ENCODE results near the gene ARHGAP26. TPM values are rescaled to one million over a fixed set of nuclear protein-coding genes. Genes with fewer than 3 reads are reported as not detected.
"Not testable (repeated sequence)": the region's sequence is repeated elsewhere in the genome, so short reads cannot be mapped to it uniquely, and the experiment has no call there.

The ARHGAP26 gene
- polyA plus RNA-seq, 1 donor, result 14.7 TPM

DNA sequence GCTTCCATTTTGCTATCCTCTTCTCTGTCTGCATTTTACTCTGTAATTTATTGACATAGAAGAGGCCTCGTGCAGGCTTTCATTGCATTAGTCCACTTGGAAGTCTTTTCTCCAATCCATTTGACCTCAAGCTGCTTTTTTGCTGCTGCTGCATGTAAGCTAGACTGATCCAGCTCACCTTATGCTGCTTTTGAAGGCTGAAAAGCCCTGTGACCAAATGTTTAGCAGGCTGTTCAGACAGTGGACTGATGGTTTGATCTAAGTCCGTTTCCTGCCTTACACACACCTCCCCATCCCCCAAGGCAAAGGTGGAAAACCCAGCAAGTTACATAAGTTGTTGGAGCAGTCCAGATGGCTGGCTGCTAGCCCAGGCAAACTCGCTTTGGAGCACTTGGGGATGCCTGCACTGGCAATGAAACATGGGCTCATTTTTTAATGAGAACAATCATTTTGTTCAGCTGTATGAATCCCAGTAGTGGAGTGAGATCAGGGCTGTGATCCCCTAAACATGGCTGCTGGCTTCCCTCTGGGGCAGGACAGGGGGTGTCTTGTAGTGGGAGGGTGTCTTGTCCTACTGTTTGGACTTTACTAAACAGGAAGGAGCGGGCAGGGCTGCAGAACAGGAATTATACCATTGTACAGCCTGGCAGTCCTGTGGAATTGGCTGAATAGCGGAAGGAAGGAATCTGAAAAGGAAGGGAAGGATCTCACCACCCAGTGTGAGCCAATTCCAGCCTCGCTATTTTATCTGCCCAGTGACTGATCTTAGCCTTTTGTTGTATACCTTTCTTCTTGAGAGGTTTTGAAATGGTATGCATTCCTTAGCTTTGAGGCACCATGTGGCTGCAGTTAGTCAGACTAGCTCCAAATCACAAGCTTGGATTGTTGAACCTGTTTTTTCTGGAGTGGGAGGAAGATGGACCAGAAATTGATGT, 212.0 kb downstream of the ARHGAP26 start:
- DNase-seq, result peak; percentile 27

DNA sequence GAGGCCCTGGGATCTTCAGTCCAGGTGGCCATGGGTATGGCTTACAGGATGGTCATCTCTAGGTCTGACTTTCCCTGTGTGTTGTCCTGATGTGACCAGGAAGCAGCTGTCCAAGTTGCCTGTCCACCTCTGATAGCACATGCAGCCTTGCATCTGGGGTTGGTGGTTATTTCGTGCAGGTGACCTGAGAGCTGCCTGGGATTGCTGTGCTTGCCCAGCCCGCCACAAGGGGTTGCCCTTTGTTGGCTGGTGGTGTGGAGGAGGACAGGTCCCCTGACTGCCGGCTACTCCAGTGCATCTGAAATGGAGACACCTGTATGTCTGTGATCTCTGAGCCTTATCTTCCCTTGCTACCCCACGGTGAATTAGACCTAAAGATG, 212.6 kb downstream of the ARHGAP26 start:
- no peak for DNase-seq

DNA sequence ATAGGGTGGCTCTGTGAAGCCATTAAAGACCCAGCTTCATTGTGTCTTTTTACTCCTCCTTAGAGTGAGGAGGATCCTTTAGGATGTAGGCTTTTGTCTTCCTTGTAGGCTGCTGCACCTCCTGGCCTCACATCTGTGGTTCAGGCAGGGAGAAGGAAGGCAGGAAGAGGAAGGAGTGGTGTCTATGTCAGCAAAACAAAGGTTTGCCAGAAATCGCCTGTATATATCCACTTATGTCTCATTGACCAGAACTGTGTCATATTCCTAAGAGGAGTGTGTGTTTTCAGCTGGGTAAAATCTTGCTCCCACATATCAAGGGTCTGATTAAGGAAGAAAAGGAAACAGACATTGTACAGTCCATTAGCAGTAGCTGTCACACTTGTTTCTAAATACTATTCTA, 213.8 kb downstream of the ARHGAP26 start:
- no peak for DNase-seq

DNA sequence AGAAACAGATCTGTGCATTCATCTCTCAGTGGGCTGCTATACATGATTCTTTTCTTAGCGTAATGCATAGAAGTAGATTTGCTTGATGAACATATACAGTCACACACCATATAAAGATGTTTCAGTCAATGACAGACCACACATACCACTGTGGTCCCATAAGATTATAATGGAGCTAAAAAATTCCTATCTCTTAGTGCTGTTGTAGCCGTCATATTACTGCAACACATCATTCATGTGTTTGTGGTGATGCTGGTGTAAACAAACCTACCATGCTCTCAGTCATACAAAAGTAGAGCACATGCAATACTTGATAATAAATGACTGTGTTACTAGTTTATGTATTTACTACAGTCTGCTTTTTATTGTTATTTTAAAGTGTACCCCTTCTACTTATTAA, 214.3 kb downstream of the ARHGAP26 start:
- no peak for DNase-seq

DNA sequence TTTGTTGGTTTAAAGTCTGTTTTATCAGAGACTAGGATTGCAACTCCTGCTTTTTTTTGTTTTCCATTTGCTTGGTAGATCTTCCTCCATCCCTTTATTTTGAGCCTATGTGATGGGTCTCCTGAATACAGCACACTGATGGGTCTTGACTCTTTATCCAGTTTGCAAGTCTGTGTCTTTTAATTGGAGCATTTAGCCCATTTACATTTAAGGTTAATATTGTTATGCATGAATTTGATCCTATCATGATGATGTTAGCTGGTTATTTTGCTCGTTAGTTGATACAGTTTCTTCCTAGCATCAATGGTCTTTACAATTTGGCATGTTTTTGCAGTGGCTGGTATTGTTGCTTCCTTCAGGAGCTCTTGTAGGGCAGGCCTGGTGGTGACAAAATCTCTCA, 219.1 kb downstream of the ARHGAP26 start:
- DNase-seq, result not testable (repeated sequence)

DNA sequence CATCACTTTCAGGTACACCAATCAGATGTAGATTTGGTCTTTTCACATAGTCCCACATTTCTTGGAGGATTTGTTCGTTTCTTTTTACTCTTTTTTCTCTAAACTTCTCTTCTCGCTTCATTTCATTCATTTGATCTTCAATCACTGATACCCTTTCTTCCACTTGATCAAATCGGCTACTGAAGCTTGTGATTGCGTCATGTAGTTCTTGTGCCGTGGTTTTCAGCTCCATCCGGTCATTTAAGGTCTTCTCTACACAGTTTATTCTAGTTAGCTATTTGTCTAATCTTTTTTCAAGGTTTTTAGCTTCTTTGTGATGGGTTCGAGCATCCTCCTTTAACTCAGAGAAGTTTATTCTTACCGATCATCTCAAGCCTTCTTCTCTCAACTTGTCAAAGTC, 219.9 kb downstream of the ARHGAP26 start:
- DNase-seq, result not testable (repeated sequence)

DNA sequence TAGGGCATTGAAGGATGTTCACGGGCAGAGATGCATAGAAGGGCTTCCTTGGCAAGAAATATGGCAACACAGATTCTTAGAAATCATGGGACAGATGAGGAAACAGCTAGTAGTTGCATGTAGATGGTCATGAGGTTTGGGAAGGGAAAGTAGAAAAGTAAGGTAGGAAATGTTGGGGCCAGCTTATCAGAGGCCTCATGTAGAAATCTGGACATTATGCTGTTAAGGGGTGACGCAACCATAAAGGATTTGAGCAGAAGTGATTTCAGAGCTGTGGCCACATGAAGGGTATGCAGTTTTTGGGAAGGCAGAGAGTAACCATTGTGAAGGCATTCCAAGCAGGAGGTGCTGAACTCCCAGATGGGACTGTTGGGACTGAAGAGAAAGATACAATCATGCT, 224.0 kb downstream of the ARHGAP26 start:
- DNase-seq, result no peak

DNA sequence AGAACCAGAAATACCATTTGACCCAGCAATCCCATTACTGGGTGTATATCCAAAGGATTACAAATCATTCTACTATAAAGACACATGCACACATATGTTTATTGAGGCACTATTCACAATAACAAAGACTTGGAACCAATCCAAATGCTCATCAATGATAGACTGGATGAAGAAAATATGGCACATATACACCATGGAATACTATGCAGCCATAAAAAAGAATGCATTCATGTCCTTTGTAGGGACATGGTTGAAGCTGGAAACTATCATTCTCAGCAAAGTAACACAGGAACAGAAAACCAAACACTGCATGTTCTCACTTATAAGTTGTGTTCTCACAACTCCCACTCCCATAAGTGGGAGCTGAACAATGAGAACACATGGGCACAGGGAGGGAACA, 225.4 kb downstream of the ARHGAP26 start:
- DNase-seq, result not testable (repeated sequence)

DNA sequence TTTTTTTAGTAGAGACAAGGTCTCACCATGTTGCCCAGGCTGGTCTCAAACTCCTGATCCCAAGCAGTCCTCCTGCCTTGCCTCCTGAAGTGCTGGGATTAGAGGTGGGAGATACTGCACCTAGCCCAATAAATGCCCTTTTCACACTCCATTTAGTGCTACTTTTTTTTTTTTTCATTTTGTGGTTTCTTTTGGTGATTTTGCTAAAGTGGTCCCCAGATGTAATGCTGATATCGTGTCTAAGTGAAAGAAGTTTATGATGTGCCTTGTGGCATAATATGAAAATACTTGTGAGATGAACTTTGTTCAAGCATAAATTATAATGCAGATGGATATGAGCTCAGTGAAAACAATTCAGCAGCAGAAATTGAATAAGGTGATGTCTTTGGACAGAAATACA, 227.4 kb downstream of the ARHGAP26 start:
- no peak for DNase-seq

DNA sequence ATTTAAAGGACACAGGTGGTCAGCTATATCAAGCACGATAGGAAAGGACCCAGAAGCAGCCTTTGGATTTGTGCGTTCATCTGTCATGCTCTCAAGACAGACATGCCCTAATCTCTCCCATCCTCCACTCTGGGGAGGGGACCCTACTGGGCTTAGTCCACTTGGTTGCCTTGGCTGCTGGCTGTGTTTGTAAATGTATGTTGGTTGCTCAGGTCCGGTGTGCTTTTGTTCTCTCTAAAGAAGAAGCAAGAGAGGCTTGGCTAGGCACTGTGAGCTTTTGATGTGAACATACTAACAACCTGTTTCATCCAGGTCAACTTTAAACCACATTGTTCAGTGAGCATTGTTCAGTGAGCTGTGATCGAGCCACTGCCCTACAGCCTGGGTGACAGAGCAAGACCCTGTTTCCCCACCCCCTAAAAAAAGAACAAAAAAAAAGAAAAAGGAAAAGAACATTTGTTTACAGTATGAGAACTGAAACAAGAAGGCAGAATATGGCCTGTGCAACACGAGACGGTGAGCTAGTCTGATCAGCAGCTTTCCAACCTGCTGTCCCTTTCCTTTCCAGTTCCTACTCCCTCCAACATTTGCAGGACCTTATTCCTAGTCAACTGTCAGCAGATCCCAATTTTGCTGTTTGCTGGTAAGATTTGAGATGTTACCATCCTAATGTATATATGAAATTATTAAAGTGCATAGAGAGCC, 228.3 kb downstream of the ARHGAP26 start:
- DNase-seq, result no peak

DNA sequence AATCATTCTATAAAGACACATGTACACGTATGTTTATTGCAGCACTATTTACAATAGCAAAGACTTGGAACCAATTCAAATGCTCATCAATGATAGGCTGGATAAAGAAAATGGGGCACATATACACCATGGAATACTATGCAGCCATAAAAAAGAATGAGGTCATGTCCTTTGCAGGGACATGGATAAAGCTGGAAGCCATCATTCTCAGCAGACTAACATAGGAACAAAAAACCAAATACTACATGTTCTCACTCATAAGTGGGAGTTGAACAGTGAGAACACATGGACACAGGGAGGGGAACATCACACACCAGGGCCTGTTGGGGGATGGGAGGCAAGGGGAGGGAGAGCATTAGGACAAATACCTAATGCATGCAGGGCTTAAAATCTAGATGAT, 230.4 kb downstream of the ARHGAP26 start:
- not testable (repeated sequence) for DNase-seq

DNA sequence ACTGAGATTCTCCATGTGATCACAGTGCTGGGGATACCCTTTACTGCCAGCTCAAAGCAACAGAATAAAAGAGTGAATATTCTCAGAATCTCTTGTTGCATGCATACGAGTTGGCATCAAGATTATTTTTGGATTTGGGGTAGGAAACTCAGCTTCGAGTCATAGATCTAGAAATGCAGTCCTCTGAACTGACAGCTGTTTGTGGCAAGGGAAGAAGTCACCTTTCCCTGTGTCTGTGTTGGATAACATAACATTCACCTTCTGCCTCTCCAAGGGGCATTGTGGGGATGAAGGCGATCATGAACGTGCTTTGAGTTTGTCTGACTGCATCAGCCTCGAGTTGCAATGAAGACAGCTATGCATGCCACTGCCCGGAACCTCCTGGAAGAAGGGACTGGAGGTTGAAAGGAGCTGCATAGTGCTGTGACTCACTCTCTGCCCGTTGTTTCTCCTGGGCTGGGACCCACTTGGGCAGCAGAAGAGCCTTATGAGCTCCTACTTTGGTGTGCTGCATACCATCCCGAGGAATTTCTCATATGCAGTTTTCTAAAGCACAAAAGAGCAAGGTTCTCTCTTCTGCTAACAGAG, 231.7 kb downstream of the ARHGAP26 start:
- DNase-seq, result no peak

DNA sequence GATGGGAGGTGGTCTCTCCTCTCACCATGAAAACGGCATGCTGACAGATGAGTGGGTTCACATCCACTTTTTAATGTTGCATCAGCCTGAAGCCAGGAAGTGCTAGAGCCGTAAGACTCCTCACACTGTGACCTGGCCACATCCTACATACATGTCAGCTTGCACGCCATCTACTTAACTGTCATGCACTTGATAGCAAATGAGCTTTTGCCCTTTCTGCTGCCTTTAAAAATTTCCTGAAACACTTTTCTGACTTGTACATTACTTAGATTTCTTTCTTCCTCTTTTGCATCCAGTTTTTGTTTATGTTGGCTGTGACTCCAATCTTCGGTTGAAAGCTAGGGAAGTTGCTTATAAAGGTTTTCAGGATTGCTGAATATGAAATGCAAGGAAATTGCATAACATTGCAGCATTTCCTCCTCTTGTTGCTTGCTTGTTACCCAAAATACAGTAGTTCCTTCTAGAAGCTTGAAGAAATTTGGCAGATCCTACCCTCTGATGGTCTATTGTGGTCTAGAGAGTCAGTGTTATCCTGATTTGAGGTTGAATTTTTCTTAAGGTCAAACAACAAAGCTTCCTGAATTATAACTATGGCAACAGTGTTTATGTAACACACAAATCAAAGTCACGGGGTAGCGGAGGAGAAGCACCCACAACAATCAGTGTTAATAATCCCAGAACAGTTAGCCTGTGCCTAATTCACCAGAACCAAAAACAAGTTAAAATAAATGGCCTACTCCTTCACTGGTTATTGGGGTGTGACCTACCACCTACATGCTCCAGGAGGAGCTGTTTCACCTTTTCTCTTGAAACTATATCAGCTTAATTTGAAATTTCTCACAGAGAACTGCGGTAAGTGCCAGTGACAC, 232.5 kb downstream of the ARHGAP26 start:
- peak; percentile 68 for DNase-seq

DNA sequence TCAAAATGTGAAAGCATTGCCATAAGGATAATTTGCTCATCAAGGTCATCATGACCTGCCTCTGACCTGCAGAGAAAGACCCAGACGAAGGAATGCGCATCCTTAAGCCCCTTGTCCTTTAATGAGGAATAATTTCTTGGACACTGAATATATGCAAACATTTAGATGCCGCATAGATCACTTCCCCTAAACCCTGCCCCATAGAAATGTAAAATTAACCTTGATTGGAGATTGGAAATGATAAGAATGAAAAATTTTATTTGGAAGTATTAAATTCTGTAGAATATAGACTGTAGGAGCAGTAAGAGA, 233.1 kb downstream of the ARHGAP26 start:
- no peak for DNase-seq

DNA sequence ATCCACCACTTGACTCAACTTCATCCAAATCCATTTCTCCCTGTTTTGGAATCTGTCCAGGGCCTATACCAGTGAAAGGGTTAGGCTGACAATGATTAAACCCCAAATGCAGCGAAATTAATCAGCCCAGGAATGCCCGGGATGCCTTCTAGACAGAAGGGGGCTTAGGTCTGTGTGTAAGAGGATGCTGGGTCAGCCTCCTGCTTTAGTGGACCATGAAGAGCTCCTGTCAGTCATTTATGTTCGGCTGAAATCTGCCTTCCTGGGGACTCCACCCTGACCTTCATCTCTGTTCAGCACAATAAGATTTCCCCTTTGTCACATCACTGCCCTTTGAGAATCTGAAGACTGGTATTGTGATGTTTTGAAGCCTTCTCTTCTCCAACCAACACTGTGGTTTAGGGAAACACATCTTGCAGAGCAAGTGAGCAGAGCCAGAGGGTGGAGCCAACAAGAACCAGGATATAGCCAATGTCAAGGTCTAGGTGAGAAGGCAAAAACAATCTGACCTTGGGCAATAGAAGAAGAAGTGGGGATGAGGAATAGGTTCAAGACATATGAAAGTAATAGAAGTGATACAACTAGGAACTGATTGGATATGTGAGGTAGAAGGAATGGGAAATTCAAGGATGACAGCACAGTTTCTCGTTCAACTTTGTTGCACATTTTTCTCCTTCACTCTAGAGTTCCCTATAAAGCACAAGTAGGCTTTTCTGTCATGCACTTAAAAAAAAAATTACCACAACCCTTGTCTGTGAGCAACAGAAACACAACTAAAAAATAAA, 234.4 kb downstream of the ARHGAP26 start:
- peak; percentile 44 for DNase-seq

DNA sequence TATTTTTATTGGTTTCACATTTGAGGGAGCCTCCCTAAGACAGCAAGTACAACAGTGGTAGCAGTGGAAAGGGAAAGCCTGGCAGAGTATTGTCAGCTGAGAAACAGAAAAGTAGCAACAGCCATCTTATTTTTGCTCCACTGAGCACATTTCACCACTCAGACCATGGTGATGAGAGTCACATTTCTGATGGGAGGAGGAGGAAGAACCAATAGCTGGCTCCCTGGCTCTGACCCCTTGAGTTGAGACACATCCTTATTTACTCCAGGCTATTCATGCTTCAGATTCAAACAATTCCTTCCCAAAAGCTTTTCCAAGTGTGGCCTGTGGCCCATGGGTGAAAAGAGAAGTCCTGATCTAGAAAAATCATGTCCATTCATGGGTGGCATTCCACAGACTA, 236.3 kb downstream of the ARHGAP26 start:
- DNase-seq, result no peak

DNA sequence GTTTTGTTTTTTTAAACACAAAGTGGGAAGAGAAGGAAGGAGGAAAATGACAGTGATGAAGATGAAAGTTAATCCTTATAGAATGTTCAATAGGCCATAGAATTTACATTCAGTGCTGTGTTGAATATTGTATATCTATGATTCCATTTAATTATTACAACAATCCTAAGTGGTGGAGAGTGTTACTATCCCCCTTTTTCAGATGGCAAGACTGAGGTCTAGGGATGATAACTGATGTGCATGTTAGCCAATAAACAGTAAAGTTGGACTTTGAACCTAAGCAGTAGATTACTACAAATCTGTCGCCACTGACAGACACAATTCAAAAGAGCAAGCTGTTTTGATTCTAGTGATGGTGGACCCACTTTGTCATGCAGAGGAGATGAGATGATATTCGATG, 237.9 kb downstream of the ARHGAP26 start:
- DNase-seq, result no peak

DNA sequence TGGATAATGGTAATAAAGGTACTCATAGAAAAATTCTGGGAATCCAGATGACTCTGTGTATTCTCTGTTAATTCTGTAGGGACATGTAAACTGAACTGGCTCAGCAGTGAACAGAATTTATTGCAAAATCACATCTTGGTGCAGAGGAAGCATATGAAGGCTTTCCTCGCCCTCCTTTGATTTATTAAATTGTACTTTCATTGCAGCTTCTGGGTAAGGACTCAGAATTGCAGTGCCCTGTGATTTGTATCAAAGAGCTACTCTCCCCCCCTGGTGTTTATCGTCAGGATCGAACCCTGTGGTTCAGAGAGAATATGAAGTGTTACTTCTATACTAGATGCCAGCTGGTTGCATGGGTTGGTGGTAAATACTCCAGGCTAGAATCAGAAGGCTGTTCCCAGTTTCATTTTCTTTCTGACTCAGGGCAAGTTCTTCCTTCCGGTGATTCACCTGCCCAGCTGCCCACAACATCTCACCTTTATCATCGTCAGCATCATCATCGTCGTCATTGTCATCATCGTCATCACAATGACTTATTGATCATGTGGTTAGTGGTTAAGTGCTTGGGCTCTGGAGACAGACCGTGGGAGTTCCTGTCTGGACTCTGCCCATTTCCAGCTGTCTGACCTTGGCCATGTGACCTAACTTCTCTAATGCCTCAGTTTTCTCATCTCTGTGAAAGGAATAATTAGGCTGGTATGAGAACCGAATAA, 238.8 kb downstream of the ARHGAP26 start:
- no peak for DNase-seq

DNA sequence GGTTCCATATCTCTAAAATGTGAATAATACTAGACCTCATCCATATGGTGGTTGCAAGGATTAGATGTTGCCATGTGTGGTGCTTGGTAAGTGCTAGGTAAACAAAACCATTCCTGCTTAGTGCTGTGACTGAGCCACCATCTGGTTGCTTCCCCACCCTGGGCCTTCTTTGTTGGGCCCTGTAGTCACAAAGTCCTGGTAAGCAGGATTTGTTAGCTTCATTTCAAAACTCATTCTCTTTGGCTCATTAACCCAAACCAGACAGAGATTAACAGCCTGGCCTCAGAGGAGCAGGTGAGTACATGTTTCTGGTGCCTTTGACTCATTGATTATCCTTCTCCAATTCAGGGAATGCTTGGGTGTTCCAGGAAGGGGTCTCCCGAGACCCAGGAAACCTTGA, 240.2 kb downstream of the ARHGAP26 start:
- no peak for DNase-seq

DNA sequence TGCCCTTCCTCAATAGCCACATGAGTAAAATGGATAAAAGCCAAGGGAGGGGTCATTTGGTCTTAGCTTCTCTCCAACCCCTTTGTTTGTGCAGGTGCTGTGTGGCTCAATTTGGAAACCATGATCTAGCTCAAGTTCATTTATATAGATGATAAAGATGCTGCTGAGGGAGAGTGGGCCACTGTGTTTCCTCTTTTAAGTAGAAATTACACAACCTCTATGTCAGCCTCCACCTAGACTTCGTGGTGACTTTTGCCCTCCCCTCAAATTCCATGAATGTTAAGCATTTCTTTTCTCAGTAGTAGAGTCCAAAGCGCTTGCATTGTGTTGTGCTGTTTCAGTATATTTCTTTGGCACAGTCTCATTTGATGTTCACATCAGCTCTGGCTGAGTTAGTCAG, 241.4 kb downstream of the ARHGAP26 start:
- DNase-seq, result no peak

All from left kidney (tissue), 2 donors.